HL-60/S4 (cell line): ENCODE results near the gene AGAP3.

Experiments
- in situ Hi-C: fragments of 300-500 bp; cut with MboI; formaldehyde crosslinking; loops from 2 replicates; pipeline ENCODE4 v1.14.3; 2022; ENCODE audit warnings: low sequenced_read_pairs

AGAP3 gene

DNA sequence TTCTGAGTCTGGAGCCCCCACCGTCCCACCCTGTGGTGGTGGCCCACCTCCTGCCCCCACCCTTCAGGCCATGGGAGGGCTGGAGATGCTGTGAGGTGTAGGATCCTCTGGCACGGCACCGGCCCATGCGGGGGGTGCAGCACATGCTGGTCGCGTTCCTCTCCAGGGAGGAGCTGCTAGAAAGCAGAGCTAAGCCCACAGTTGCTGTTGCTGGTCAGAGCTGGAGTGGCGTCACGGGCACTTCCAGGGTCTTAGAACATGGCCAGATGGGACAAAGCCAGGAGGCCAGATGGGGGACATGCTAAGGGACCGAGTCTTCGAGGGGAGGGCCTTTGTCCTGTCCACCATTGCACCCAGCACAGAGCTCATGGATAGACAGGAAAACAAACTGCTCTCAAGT lies 21.6 kb downstream of the AGAP3 start:
- in situ Hi-C loops: no loop called here

DNA sequence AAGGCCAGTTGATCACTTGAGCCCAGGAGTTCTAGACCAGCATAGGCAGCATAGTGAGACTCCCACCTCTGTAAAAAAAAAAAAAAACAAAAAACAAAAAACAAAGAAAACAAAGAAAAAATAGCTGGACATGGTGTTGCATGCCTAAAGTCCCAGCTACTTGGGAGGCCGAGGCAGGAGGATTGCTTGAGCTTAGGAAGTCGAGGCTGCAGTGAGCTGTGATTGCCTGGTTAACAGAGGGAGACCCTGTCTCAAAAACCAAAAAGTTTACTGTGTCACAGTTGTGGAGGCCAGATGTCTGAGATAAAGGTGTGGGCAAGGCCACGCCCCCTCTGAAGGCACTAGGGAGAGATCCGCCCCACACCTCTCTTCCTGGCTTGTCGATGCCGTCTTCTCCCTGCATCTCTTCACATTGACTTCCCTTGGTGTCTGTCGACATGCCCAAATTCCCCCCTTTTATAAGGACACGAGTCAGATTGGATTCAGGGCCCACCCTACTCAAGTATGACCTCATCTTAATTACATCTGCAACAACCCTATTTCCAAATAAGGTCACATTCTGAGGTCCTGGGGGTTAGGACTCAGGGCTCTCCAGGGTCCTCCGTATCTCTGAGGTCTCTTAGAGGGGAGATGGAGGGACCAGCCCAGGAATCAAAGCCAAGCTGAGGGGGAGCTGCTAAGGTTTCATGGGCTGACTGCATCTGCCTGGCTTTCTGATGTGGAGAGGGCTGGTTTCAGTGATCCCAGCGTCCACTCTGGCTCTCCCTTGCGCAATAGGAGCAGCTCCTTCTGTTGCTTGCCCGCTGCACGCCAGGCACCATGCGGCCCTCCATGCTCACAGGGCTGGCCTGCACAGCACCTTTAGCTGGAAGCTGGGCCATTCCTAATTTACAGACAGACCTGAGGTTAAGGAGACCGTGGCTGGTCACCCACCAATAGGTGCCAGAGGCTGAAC lies 23.1 kb downstream of the AGAP3 start:
- in situ Hi-C loops: no loop called here

DNA sequence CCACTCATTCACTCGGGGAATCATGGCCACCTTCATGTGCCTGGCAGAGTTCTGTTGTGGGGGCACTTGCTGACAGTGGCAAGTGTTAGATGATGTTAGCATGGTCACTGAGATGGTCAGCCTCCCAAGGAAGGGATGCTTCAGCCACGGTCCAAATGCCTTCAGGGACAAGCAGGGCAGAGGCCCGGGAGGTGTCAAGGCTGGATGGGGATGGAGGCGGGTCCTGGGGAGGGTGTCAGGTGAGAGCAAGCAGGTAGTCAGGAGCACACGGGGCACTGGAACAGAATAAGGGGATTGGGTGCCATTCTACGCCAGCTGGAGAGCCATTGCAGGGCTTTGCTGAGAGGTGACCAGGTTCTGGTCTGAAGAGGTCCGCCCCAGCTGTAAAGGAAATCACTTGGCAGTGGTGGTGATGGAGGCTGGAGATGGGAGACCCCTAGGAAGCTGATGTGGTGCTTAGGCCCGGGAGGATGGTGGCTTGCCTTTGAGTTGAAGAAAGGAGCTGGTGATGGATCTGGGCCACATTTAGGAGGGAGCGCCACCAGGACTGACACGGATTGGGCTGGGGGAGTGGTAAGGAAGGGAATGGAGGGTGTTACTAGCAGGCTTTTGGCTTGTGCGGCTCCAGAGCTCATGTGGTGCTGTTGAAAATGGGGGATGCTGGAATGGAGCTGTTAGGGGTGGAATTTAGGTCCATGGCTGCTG lies 24.1 kb downstream of the AGAP3 start:
- in situ Hi-C loops: no loop called here

DNA sequence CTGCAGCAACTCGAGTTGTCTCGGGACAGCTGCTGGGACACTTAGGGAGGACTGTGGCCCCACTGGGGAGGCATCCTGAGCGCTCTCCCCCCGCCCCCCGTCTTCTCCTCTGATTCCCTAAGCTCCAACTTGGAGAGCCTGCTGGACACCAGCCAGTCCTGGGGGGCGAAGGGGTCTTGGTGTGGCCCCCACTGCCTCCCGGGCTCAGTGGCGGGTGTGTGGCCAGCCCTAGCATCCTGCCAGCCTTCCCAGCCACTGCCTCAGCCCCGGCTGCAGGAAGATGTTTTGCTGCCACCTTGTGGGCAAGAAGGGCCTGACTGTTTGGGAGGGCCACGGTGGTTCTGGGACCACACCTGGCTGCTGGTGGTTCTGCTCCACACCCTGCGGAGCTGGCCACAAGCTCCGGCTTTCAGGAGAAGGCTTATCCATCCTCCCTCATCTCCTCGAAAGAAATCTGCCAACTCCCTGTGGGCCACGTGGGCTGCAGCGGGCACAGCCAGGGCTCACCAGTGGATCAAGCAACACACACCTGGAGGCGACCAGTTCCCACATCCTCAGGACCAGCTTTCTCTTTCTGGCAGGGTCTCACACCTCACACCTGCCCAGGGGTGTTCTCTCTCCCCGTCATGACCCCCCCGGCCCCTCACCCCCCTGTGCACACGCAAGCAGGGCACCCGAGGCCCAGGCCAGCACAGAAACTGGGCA lies 24.8 kb downstream of the AGAP3 start:
- in situ Hi-C loops: no loop called here

DNA sequence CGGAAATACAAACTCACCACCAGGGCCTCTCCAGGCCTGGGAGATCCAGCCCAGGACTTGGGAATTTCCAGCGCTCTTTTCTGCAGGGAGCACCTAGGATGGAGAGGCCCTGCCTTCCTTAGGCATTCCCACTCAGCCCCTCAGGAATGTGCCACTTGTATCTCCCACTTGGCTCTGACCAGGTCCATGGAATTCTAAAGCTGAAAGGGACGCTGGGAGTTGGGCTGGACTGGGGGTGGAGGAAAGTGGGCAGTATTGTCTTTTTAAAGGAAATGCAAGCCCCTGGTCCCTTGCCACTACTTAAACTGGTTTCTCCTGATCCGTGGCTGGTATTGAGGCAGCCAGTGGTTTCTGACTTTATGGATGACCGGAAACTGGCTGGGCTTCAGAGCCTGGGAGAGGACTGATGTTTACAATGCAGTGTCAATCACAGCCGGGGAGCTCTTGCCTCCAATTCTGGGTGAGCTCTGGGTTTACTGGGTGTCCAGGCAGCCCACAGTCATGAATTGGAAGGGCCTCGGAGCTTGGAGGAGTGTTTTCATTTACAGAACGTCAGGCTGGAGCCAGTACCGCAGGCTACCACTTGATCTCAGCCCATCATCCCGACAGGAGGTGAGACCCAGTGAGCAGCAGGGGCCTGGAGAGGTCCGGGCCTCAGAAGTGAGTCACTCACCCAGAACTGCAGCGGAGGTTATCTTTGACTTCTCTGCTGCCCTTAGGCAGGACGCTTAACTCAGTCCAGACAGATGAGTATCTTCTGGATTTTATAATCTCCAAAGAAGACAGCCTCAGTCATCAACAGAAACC lies 27.3 kb downstream of the AGAP3 start:
- in situ Hi-C loops: no loop called here

DNA sequence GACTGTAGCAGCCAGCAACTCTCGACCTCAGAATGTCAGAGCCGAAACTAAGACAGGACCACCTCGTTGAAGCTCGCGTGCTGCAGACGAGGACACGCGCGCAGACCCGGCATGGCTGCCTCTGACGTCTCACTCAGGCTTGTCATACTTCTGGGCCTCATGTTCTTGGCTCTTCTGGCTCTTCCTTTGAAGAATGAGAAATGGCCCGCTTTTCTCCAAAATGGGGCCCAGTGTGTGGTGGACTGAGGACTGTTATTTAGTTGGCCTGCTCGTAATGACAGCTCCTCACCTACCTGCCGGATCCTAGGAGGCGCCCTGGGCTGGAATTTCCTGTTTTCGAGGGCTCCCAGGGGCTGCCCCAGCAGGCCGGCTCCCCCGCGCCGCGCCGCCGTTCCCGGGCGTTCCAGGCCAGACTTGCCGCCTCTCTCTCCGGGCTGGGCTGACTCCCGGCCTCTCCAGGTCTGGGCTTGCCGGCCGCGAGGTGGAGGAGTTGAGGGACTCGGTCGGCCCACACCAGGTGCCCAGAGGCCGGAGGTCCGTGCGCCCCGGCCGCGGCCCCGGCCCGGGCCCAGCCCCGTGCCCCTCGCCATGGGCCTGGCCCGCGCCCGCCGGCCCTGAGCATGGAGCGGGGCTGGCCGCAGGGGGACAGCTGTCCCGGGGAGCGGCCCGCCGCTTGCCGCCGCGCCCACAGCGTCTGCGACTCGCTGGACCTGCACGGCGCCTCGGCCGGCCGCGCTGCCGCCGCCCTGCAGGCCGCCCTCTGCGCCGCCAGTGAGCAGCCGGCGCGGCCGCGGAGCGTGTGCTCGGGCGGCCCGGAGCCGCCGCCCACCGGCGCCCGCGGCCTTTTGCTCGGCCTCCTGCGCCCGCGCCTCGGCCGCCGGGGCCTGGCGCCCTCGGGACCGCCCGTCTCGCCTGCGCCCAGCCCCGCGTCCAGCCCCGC lies 28.1 kb downstream of the AGAP3 start:
- in situ Hi-C loops: no loop called here

DNA sequence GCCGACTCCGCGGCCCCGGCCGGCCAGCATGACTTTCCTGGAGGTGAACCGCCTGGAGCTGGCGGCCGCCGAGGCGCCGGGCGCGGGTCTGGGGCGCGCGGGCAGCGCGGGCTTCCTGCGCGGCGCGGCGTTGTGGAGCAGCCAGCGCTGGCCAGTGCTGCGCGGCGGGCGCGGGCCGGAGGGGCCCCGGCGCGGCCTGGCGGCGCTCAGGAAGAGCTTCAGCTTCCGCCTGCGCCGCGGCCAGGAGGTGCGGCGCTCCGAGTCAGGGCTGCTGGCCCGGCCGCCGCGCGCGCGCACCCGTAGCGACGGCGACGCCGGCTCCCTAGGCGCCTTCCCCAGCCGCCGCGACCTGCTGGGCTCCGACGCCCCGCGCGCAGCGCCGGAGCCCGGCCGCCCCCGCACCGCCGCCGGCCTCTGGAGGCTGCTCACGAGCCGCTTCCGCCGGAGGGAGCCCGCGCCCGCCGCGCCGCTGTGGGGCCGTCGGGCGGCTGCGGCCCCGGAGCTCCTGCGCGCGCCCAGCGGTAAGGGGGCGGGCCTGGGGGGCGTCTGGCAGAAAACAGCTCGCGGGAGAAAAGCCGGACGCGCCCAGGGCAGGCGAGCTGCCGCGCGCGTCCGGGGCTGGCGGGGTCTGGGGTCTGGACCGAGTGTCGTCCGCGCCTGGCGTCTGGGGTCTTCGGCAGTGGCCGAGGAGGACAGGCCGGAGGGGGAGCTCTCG lies 29.0 kb downstream of the AGAP3 start:
- in situ Hi-C loops: no loop called here

DNA sequence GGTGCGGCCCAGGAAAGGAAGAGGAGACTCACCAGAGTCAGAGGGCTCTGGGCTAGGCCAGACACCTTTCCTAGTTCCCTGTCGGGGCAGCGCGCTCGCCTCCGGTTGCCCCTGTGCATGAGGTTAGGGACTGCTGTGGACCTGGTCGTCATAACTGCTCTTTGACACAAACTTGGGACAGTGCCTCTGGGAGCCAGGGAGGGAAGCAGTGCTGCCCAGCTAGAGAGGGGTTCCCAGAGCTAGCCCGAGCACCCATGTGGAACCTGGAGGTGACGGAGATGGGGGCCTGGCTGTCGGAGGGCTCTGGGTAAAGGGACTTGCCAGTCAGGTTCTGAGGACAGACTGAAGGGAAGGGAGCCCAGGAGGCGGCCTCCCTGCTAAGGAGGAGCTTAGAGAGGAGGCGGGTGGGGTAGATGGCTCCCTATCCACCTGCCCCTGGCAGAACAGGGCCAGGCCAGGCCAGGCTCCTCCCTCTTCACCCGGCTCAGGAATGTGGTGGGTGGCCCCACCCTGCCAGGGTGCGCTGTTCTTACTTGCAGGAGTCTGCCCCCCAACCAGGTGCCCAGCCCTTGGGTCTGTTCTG lies 29.7 kb downstream of the AGAP3 start:
- in situ Hi-C loops: no loop called here

DNA sequence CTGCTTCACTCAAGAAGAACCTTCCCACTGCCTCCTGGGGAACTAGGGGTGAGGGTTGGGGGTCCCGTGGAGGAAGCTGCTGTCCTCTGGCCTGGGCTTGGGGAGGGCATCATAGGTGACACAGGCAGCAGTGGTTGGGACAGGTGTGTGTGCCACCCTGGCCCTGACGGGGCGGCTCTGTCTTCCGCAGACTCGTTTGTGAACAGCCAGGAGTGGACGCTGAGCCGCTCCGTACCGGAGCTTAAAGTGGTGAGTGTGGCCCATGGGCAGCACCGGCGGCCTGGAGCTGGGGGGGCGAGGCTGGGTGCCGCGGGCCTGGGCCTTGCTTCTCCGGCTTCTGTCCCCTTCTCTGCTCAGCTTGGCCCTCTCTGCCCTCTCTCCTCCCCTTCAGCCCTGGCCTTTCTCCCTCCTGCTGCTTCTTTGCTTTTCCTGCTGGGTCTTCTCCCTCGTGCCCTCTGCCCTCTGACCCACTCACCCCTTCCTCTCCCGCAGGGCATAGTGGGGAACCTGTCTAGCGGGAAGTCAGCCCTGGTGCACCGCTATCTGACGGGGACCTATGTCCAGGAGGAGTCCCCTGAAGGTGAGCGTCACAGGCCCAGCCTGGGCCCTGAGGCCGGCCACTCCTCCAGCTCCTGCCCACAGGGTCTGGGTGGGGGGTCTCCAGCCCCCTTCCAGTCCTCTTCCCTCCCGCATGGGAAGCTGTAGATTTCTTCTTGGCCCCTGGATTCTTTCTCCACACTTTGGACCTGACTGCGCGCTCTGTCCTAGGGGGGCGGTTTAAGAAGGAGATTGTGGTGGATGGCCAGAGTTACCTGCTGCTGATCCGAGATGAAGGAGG lies 30.5 kb downstream of the AGAP3 start:
- in situ Hi-C loops: no loop called here

DNA sequence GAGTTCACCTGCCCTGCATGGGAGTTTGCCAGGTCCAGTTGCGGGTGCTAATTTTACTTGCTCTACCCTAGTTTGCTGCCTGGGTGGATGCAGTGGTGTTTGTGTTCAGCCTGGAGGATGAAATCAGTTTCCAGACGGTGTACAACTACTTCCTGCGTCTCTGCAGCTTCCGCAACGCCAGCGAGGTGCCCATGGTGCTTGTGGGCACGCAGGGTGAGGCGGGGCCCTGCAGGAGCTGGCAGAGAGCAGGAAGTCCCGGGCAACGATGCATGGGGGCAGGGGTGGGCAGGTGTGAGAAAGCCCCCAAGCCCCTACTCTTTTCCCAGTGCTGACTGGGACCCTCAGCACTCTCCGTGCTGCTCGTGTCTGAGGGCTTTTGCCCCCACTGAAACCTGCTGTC lies 31.3 kb downstream of the AGAP3 start:
- in situ Hi-C loops: no loop called here

DNA sequence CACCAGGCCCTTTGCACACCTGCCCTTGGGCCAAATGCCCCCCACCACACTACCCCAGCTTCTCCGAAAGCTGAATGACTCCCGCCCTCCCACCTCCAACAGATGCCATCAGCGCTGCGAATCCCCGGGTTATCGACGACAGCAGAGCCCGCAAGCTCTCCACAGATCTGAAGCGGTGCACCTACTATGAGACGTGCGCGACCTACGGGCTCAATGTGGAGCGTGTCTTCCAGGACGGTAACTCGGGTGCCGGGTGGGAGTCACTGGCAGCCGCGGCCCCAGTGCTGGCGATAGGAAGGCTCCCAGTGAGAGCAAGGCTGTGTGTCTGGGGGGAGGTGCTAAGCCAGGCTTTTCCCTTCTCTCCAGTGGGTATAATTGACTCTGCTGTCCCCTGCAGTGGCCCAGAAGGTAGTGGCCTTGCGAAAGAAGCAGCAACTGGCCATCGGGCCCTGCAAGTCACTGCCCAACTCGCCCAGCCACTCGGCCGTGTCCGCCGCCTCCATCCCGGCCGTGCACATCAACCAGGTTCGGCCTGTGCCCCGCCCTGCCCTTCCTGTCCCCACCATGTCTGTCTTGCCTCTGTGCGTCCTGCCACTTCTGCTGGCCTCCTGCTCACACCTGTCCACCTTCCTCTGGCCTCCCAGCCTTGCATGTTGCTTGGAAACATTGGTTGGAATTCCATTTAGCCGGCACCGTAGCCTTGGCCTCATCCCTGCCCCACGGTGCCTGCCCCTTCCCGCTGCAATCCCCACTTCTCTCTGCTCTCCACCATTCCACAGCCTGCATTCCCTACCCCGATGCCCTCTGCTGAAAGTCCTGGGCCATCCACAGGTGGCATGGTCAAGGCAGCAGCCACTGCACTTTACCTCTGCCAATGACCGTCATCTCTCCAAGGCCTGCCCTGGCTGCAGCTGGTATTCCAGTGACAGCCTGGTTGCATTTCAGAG lies 32.1 kb downstream of the AGAP3 start:
- in situ Hi-C loops: no loop called here

DNA sequence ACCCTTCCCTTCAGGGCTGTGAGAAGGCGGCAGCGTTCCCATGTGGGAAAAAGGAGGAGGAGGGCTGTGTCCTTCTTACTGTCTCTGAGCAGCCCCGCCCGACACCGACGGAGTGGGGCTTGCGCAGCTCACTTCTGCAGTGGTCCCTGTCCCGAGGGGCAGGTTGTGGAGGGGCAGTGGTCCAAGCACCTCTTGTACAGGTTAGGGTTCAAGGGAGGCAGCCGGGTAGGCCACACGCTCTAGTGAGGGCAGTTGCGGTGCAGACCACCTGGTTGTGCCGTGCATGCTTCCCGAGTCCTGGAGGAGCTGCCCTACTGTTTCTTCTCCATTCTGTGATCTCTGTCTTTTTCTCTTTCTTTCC lies 32.8 kb downstream of the AGAP3 start:
- in situ Hi-C loops: no loop called here

DNA sequence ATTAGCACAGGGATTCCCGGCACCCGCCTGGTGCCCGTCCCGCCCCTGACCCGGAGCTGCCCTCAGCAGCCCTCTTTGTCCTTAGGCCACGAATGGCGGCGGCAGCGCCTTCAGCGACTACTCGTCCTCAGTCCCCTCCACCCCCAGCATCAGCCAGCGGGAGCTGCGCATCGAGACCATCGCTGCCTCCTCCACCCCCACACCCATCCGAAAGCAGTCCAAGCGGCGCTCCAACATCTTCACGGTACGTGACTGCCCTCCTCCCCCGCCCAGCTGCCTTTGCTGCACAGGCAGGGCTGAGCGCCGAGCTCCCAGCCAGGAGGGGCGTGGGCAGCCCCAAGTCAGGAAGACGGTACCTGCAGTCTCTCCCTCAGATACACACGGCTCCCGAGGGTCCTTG lies 33.6 kb downstream of the AGAP3 start:
- in situ Hi-C loops: no loop called here

DNA sequence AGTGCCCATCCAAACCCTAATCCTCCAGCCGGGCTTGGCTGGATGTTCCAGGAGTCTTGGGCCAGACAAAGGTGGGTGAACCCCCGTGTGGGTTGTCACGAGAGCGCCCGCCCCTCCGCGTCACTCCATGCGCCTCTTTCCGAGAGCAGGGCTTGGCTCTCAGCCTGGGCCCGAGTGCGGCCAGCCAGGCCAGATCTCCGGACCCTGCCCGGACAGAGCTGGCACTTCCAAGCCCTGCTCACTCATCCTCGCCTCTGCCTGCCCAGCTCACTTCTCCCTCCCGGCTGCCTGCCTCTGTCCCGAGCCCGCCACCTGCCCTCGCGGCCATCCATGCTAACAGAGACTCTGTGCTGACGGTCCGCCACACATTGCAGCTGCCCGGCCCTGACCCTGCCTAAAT lies 34.6 kb downstream of the AGAP3 start:
- in situ Hi-C loops: no loop called here

DNA sequence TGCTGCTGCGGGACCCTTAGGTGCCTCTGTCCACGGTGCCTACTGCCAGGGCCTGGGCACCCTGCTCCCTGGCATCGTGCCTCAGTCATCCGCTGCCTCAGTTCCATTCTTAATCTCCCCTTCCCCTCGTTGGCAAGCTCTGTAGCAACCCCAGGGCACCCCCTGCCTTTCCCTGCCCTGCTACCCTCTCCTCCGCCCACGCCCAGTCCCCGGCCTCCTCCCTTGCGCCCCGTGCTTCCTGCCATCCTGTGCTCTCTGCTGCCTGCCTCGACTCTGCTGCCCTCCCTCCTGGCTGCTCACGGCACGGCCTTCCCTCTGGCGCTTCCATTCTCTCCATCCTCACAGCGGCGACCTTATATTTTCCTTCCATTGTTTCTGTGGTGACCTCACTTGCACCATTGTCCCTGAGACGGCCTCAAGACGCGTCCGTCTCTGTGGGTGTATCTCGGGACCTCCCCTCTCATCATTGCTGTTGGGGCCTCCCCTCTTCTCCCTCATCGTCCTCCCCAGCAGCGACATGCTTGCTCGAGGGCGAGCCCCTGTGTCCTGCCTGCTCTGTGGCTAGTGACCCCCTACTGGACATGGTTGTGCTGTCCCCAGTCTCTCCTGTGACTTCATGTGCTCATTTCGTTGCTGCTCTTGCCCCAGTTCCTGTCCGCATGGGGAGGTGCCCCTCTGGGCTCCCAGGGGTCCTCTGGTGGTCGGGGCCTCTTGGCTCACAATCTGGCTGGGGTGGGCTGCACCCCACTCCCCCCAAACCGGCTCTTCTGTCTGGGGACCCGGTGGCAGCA lies 35.3 kb downstream of the AGAP3 start:
- in situ Hi-C loops: no loop called here

DNA sequence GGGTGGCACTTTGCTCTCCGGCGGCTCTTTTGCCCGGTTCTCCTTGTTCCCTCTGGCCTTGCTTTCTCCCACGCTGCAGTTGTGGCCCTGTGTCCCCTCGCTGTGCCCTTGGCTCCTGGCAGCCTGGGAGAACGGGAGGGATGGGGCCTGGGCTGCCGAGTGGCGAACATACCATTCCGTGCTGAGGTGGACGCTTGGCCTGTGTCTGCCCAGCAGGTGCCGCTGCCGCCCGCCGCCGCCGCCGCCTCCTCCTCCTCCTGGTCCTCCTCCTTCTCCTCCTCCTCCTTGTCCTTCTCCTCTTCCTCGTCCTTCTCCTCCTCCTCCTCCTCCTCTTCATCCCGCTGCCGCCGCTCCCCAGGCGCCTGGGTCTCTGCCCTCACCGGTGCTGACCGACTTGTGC lies 36.0 kb downstream of the AGAP3 start:
- in situ Hi-C loops: no loop called here
